MCF 10A (cell line): ENCODE data around the gene ORC3. TPM values are rescaled to one million over a fixed set of nuclear protein-coding genes. Genes with fewer than 3 reads are reported as not detected.

Experiments
- BruUV-seq: library from RNA; stranded (reverse); fragments of 400-500 nt; replicated peaks from 2 replicates; lab custom pipeline; 2021; lab: Mats Ljungman, UMichigan
- CTCF ChIA-PET: fragments of 300-600 bp; sonication (Branson Sonifier 250); formaldehyde crosslinking; extraction: SDS; loops from one replicate; lab custom pipeline; 2021; ENCODE audit warnings: antibody characterized with exemption, inconsistent platforms; lab: Yijun Ruan, JAX
- POLR2A ChIA-PET: fragments of 300-600, 350-650 bp; sonication (Branson Sonifier 250); formaldehyde crosslinking; extraction: SDS; loops from one replicate; lab custom pipeline; 2020; ENCODE audit warnings: antibody characterized with exemption, inconsistent platforms; lab: Yijun Ruan, JAX
- DNase-seq: peaks from one replicate; pipeline ENCODE4 v3.0.0-alpha.2; 2018; ENCODE audit not compliant: unreplicated experiment
- H3K27ac Mint-ChIP-seq: one replicate; pipeline ENCODE4 v1.8.0; 2022; ENCODE audit warnings: mild to moderate bottlenecking, low read depth, mixed read lengths; ENCODE audit not compliant: unreplicated experiment
- H3K27me3 Mint-ChIP-seq: one replicate; pipeline ENCODE4 v1.8.0; 2022; ENCODE audit warnings: mixed read lengths; ENCODE audit not compliant: insufficient read depth, unreplicated experiment
- H3K36me3 Mint-ChIP-seq: one replicate; pipeline ENCODE4 v1.8.0; 2022; ENCODE audit warnings: mild to moderate bottlenecking, moderate library complexity, mixed read lengths; ENCODE audit not compliant: insufficient read depth, unreplicated experiment
- H3K4me1 Mint-ChIP-seq: one replicate; pipeline ENCODE4 v1.8.0; 2022; ENCODE audit warnings: mixed read lengths; ENCODE audit not compliant: insufficient read depth, unreplicated experiment
- H3K4me3 Mint-ChIP-seq: one replicate; pipeline ENCODE4 v1.8.0; 2022; ENCODE audit warnings: mild to moderate bottlenecking, moderate library complexity, mixed read lengths; ENCODE audit not compliant: unreplicated experiment
- H3K9me3 Mint-ChIP-seq: one replicate; pipeline ENCODE4 v1.8.0; 2022; ENCODE audit warnings: mixed read lengths; ENCODE audit not compliant: unreplicated experiment
- intact Hi-C: fragments of 100-400 bp; cut with micrococcal nuclease; formaldehyde crosslinking; loops from 2 replicates; pipeline ENCODE4 v1.14.1; 2022
- total RNA-seq: library from RNA; stranded (reverse); gene quantifications from 2 replicates; pipeline ENCODE4 v1.2.3, GENCODE V29; 2022
- TF ChIP-seq, protein P1 (sequence below): fragments of 200-600 bp; IDR thresholded peaks from one replicate; pipeline ENCODE4 v1.8.0; 2022; ENCODE audit warnings: antibody characterized with exemption, mild to moderate bottlenecking; ENCODE audit not compliant: unreplicated experiment

Gene ORC3
- total RNA-seq, 1 experiment from 2014 or later = 21.1 TPM

DNA sequence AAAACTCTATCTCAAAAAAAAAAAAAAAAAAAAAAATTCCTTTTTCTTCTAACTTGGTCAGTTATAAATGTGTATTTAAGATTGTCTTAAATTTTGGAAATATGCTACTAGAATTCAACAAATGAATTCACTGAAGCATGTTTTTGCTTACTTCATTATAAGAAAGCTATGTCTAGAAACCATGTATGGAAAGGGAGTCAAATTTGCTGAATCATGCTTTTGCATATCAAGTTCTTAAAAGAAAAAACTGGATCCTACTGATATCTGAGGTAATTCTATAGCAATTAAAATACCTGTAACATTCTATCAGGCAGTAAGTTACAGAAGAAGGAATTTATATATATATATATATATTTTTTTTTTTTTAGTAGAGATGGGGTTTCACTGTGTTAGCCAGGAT lies 84.4 kb downstream of the ORC3 start:
- Mint-ChIP-seq H3K27me3 (no peaks in the 10 kb centered on the region), H3K4me3 (no peak overlapping the region), H3K4me1 (peaks cover 9% of the 10 kb centered on the region), H3K36me3 (peaks cover 89% of the 10 kb centered on the region), H3K27ac (no peak overlapping the region), H3K9me3 (no peaks in the 10 kb centered on the region)
- no TSS peak for BruUV-seq
- TF ChIP-seq, protein P1, sequence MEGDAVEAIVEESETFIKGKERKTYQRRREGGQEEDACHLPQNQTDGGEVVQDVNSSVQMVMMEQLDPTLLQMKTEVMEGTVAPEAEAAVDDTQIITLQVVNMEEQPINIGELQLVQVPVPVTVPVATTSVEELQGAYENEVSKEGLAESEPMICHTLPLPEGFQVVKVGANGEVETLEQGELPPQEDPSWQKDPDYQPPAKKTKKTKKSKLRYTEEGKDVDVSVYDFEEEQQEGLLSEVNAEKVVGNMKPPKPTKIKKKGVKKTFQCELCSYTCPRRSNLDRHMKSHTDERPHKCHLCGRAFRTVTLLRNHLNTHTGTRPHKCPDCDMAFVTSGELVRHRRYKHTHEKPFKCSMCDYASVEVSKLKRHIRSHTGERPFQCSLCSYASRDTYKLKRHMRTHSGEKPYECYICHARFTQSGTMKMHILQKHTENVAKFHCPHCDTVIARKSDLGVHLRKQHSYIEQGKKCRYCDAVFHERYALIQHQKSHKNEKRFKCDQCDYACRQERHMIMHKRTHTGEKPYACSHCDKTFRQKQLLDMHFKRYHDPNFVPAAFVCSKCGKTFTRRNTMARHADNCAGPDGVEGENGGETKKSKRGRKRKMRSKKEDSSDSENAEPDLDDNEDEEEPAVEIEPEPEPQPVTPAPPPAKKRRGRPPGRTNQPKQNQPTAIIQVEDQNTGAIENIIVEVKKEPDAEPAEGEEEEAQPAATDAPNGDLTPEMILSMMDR = no peak
- CTCF ChIA-PET = interaction anchor here (0.7 to 0.8 kb wide), 2 partner anchors 180 to 267 kb away, joined by 3 to 4 read pairs; no protein-coding TSS in a partner anchor
- POLR2A ChIA-PET = no interaction called here
- intact Hi-C loops = no loop called here
- no peak for DNase-seq

DNA sequence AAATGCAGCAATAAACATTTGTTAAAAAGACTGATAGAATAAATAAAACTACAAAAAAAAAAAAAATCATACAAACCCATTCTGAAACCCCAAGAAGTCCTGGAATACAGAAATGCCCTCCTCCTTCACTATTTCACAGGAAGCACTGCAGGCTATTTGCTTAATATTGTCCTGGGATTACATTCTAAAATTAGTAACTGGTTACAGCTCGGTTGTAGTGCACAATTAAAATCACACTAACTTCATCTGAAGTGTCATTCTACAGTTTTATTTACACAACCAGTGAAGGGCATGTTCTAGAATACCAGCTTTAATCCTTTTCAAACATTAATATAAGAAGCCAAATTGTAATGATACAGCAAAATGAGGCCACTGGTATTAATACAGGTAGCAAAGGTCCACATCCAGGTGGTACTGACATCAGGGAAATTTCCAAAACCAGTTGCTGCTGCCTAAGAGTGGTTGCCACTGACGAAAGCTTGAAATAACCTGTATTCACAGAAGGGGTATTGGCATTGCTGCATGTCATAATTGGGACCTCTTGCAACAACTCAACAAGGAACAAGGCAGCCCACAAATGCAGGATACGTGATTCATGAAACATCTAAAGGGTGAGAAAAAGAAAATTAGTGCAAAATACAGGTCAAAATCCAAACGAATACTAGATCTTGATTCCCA lies 85.2 kb downstream of the ORC3 start:
- no peaks in the 10 kb centered on the region for H3K9me3 Mint-ChIP-seq
- H3K4me1 Mint-ChIP-seq = peaks cover 9% of the 10 kb centered on the region
- DNase-seq = no peak
- peaks cover 94% of the 10 kb centered on the region for H3K36me3 Mint-ChIP-seq
- TSS peak; percentile 37 for BruUV-seq
- H3K4me3 Mint-ChIP-seq = no peak overlapping the region
- no peaks in the 10 kb centered on the region for H3K27me3 Mint-ChIP-seq
- TF ChIP-seq, protein P1 = no peak
- POLR2A ChIA-PET = interaction anchor here (1.1 kb wide), 1 partner anchor 1193 kb away, joined by 3 read pairs; no protein-coding TSS in a partner anchor
- intact Hi-C loops = no loop called here
- no peak overlapping the region for H3K27ac Mint-ChIP-seq
- CTCF ChIA-PET = no interaction called here

DNA sequence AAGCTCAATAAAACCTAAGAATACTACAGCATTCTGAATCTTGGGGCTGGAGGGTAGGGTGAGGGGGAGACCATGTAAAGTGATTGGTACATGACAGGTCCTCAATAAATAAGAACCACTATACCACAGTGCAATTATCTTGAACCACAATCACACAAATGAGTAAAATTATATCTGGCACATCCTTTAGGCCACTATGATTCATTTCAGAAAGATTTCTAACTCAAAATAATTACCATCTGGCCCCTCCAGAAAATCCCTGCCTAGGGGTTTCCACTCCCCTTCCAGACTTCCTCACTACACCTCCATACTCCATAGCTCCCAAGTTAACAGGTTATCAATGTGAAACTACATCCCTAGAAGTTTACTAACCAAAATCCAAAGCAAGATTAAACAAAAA lies 92.4 kb downstream of the ORC3 start:
- TF ChIP-seq, protein P1 = no peak
- BruUV-seq = no TSS peak
- DNase-seq = no peak
- ChIA-PET POLR2A (interaction anchor here (0.7 to 2.0 kb wide), 8 partner anchors 10 to 83 kb away, joined by 3 to 7 read pairs (median 3); partner anchors contain the start of gene AKIRIN2), CTCF (interaction anchor here (1.6 kb wide), 1 partner anchor 810 kb away, joined by 3 read pairs; no protein-coding TSS in a partner anchor)
- H3K4me3 Mint-ChIP-seq = no peak overlapping the region
- peaks cover 10% of the 10 kb centered on the region for H3K4me1 Mint-ChIP-seq
- no peak overlapping the region for H3K27ac Mint-ChIP-seq
- no peaks in the 10 kb centered on the region for H3K9me3 Mint-ChIP-seq
- intact Hi-C loops = no loop called here
- peaks cover 45% of the 10 kb centered on the region for H3K36me3 Mint-ChIP-seq
- no peaks in the 10 kb centered on the region for H3K27me3 Mint-ChIP-seq

DNA sequence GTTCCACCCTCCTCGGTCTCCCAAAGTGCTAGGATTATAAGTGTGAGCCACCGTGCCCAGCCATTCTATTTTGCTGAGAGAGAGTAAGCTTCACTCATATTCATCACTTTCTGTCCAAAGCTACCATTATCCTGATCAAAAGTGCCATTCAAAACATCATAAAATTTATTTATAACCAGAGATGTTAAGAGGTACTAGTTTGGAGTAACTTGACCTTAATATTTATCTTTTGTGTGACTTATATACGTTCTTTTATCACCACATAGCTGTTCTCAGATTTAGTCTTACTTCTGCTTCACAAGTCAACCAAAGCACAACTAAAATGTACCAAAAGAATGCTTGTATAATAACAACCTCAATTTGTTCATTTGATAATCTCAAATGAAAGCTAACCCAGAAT lies 94.0 kb downstream of the ORC3 start:
- no TSS peak for BruUV-seq
- intact Hi-C loops = no loop called here
- ChIA-PET CTCF (no interaction called here), POLR2A (interaction anchor here (0.8 to 2.0 kb wide), 3 partner anchors 10 to 95 kb away, joined by 3 to 5 read pairs (median 3); no protein-coding TSS in a partner anchor)
- Mint-ChIP-seq H3K36me3 (peaks cover 29% of the 10 kb centered on the region), H3K4me1 (peaks cover 10% of the 10 kb centered on the region), H3K4me3 (no peak overlapping the region), H3K27ac (no peak overlapping the region), H3K9me3 (no peaks in the 10 kb centered on the region), H3K27me3 (no peaks in the 10 kb centered on the region)
- TF ChIP-seq, protein P1 = no peak
- no peak for DNase-seq
